Activated CD4-positive, alpha-beta T cell treated with anti-CD3 and anti-CD28 coated beads, Interleukin-2, amount 50 U/mL, for 24 hours (primary cell): ENCODE measurements around the gene HIVEP2.

Experiments
- DNase-seq, 2 donors: peaks; one replicate each; pipeline ENCODE4 v3.0.0-alpha.2; 2020; ENCODE audit warnings: low read depth in 1 of 2, low spot score in 1 of 2

HIVEP2 gene

GRCh38 chr6:142714951-142715785 lies 229.8 kb downstream of the HIVEP2 start:
- no peak for DNase-seq

GRCh38 chr6:142713959-142714358 lies 231.0 kb downstream of the HIVEP2 start:
- no peak for DNase-seq

GRCh38 chr6:142712231-142712630 lies 232.7 kb downstream of the HIVEP2 start:
- no peak for DNase-seq

- no peak for DNase-seq
Measured at GRCh38 chr6:142708651-142709050, 236.3 kb downstream of the HIVEP2 start.

GRCh38 chr6:142707255-142707654 lies 237.7 kb downstream of the HIVEP2 start:
- DNase-seq: no peak

GRCh38 chr6:142706210-142706609 lies 238.8 kb downstream of the HIVEP2 start:
- no peak for DNase-seq

GRCh38 chr6:142705054-142705453 lies 239.9 kb downstream of the HIVEP2 start:
- DNase-seq: no peak

- no peak for DNase-seq
Measured at GRCh38 chr6:142702501-142703460, 242.2 kb downstream of the HIVEP2 start.
